GM23338 (cell line): Measurements from ENCODE around the gene PAM16. TPM values are rescaled to one million over a fixed set of nuclear protein-coding genes. Genes with fewer than 3 reads are reported as not detected.

Source experiments
- ATAC-seq: fragments of 200-7000 bp; cut with Tn5 transposase; 3 replicates; pipeline ENCODE4 v1.9.1; 2020
- DNase-seq: peaks from one replicate; pipeline ENCODE4 v3.0.0-alpha.2; 2015; ENCODE audit warnings: low spot score
- H2AFZ ChIP-seq: fragments of 200-600 bp; sonication (generic); 2 replicates; pipeline ENCODE4 v1.8.0; 2016; ENCODE audit warnings: antibody characterized with exemption, mild to moderate bottlenecking, moderate library complexity
- H3F3A ChIP-seq: fragments of 200-600 bp; sonication (generic); replicated peaks from 2 replicates; pipeline ENCODE4 v1.8.0; 2017; ENCODE audit warnings: antibody characterized with exemption, mixed run types, low read depth
- H3K27ac ChIP-seq: fragments of 200-600 bp; sonication (generic); 2 replicates; pipeline ENCODE4 v1.6.1; 2016; ENCODE audit warnings: low read depth
- H3K27me3 ChIP-seq: fragments of 200-600 bp; sonication (generic); 2 replicates; pipeline ENCODE4 v1.8.0; 2016; ENCODE audit warnings: mild to moderate bottlenecking, mixed run types, moderate library complexity; ENCODE audit not compliant: insufficient read depth
- H3K36me3 ChIP-seq: fragments of 200-600 bp; sonication (generic); 2 replicates; pipeline ENCODE4 v1.8.0; 2016; ENCODE audit warnings: mild to moderate bottlenecking; ENCODE audit not compliant: insufficient read depth
- H3K4me1 ChIP-seq: fragments of 200-600 bp; sonication (generic); 2 replicates; pipeline ENCODE4 v1.8.0; 2016; ENCODE audit warnings: mild to moderate bottlenecking, moderate library complexity; ENCODE audit not compliant: insufficient read depth
- H3K4me2 ChIP-seq: fragments of 200-600 bp; sonication (generic); 2 replicates; pipeline ENCODE4 v1.7.1; 2017; ENCODE audit warnings: mixed run types
- H3K4me3 ChIP-seq: fragments of 200-600 bp; sonication (generic); 2 replicates; pipeline ENCODE4 v1.6.1; 2016; ENCODE audit warnings: mixed run types
- H3K79me2 ChIP-seq: fragments of 200-600 bp; sonication (generic); replicated peaks from 2 replicates; pipeline ENCODE4 v1.8.0; 2017; ENCODE audit warnings: mild to moderate bottlenecking; ENCODE audit not compliant: insufficient read depth
- H3K9me2 ChIP-seq: fragments of 200-600 bp; sonication (generic); 2 replicates; pipeline ENCODE4 v1.8.0; 2017; ENCODE audit not compliant: insufficient read depth
- H4K20me1 ChIP-seq: fragments of 200-600 bp; sonication (generic); replicated peaks from 2 replicates; pipeline ENCODE4 v1.8.0; 2017; ENCODE audit warnings: mild to moderate bottlenecking; ENCODE audit not compliant: insufficient read depth
- H3K27ac Mint-ChIP-seq: 2 replicates; pipeline ENCODE4 v1.8.0; 2020; ENCODE audit warnings: inconsistent platforms, mild to moderate bottlenecking, moderate library complexity, mixed read lengths
- H3K27me3 Mint-ChIP-seq: 3 replicates; pipeline ENCODE4 v1.8.0; 2022; ENCODE audit warnings: low read depth, mild to moderate bottlenecking, moderate library complexity, mixed read lengths, inconsistent platforms; ENCODE audit not compliant: insufficient read depth, poor library complexity
- H3K36me3 Mint-ChIP-seq: 3 replicates; pipeline ENCODE4 v1.8.0; 2021; ENCODE audit warnings: low read depth, mild to moderate bottlenecking, inconsistent platforms, moderate library complexity, mixed read lengths
- H3K4me1 Mint-ChIP-seq: 3 replicates; pipeline ENCODE4 v1.8.0; 2020; ENCODE audit warnings: mild to moderate bottlenecking, inconsistent platforms, mixed read lengths
- H3K4me3 Mint-ChIP-seq: 3 replicates; pipeline ENCODE4 v1.8.0; 2021; ENCODE audit warnings: moderate library complexity, mild to moderate bottlenecking, inconsistent platforms, mixed read lengths
- H3K9me3 Mint-ChIP-seq: 3 replicates; pipeline ENCODE4 v1.8.0; 2020; ENCODE audit warnings: moderate library complexity, mild to moderate bottlenecking, inconsistent platforms, mixed read lengths
- CREB1 ChIP-seq: fragments of 250-450 bp; sonication (Bioruptor Pico); IDR thresholded peaks from 2 replicates; pipeline ENCODE4 v1.5.0; 2020; ENCODE audit warnings: low read depth, mild to moderate bottlenecking, moderate library complexity
- CTCF ChIP-seq, 2 experiments: fragments of 200-600 bp in 1 of 2; sonication (generic) in 1 of 2; conservative IDR thresholded peaks; 2 replicates each; pipeline versions ENCODE4 v1.5.1 to v1.6.1; 2016 to 2017; ENCODE audit warnings: antibody characterized with exemption in 2 of 2, low read depth in 2 of 2, mild to moderate bottlenecking in 2 of 2, moderate library complexity in 1 of 2
- ETS1 ChIP-seq: IDR thresholded peaks from 2 replicates; pipeline ENCODE4 v1.6.1; 2016; ENCODE audit warnings: antibody characterized with exemption
- EZH2 ChIP-seq: fragments of 200-600 bp; sonication (generic); IDR thresholded peaks from one replicate; pipeline ENCODE4 v1.8.0; 2017; ENCODE audit warnings: antibody characterized with exemption, mild to moderate bottlenecking, low read depth; ENCODE audit not compliant: unreplicated experiment
- EZH2phosphoT487 ChIP-seq: fragments of 200-600 bp; sonication (generic); IDR thresholded peaks from one replicate; pipeline ENCODE4 v1.8.1; 2018; ENCODE audit warnings: antibody characterized with exemption; ENCODE audit not compliant: unreplicated experiment
- JUNB ChIP-seq: IDR thresholded peaks from one replicate; pipeline ENCODE4 v1.6.1; 2016; ENCODE audit warnings: antibody characterized with exemption; ENCODE audit not compliant: unreplicated experiment
- NANOG ChIP-seq: IDR thresholded peaks from 2 replicates; pipeline ENCODE4 v1.6.1; 2016; ENCODE audit warnings: antibody characterized with exemption, borderline replicate concordance
- POLR2AphosphoS5 ChIP-seq: IDR thresholded peaks from 2 replicates; pipeline ENCODE4 v1.6.1; 2016; ENCODE audit warnings: antibody characterized with exemption, low read depth
- REST ChIP-seq: IDR thresholded peaks from one replicate; pipeline ENCODE4 v1.6.1; 2018; ENCODE audit warnings: antibody characterized with exemption; ENCODE audit not compliant: unreplicated experiment
- STAT1 ChIP-seq: IDR thresholded peaks from one replicate; pipeline ENCODE4 v1.6.1; 2016; ENCODE audit warnings: antibody characterized with exemption; ENCODE audit not compliant: unreplicated experiment
- ZNF114 ChIP-seq: fragments of 250-450 bp; sonication (Bioruptor Pico); IDR thresholded peaks from 2 replicates; pipeline ENCODE4 v1.5.0; 2020; ENCODE audit warnings: mild to moderate bottlenecking, moderate library complexity
- ZNF331 ChIP-seq: fragments of 250-450 bp; sonication (Bioruptor Pico); IDR thresholded peaks from 2 replicates; pipeline ENCODE4 v1.5.0; 2020; ENCODE audit warnings: low read depth, mild to moderate bottlenecking, moderate library complexity
- ZNF462 ChIP-seq: fragments of 250-450 bp; sonication (Bioruptor Pico); IDR thresholded peaks from 2 replicates; pipeline ENCODE4 v1.5.0; 2020; ENCODE audit warnings: mild to moderate bottlenecking, moderate library complexity
- polyA plus RNA-seq: library from polyadenylated mRNA; unstranded; fragments of >200 nt; fragmentation: Nextera tagmentation; extraction: Ambion mirVana; gene quantifications from 2 replicates; pipeline ENCODE4 v1.2.1, GENCODE V29; 2016
- total RNA-seq: library from RNA; depleted of rRNA; stranded (reverse); fragments of >200 nt; shearing (Covaris generic); gene quantifications from 2 replicates; pipeline ENCODE4 v1.2.3, GENCODE V29; 2014

PAM16 gene
- total and polyA plus RNA-seq, 2 experiments from 2014 or later = 84.1 to 283 TPM

- H2AFZ ChIP-seq = no peak overlapping the region
- TF ChIP-seq JUNB = no peak
- no peak for TF ChIP-seq ZNF462 (CRISPR knock-in tag)
- no peak for TF ChIP-seq REST
- no peak for TF ChIP-seq NANOG
- no peak for TF ChIP-seq STAT1
- TF ChIP-seq POLR2AphosphoS5 = no peak
- no peak for TF ChIP-seq CTCF (conservative IDR thresholded peaks at IDR 0.05; ENCODE audit: low read depth in 2 of 2)
- no peak for TF ChIP-seq CREB1 (CRISPR knock-in tag)
- TF ChIP-seq ZNF114 (CRISPR knock-in tag) = no peak
- no peak for TF ChIP-seq ETS1
- TF ChIP-seq EZH2 = no peak
- TF ChIP-seq EZH2phosphoT487 = no peak
- TF ChIP-seq ZNF331 (CRISPR knock-in tag) = no peak
- H3K27ac Mint-ChIP-seq = no peak overlapping the region
- peaks cover 49% of the 10 kb centered on the region for H3K4me1 Mint-ChIP-seq
- no peak overlapping the region for H3K4me3 Mint-ChIP-seq
- no peaks in the 10 kb centered on the region for H3K9me3 Mint-ChIP-seq
- no peaks in the 10 kb centered on the region for H3K36me3 ChIP-seq
- ATAC-seq (no peak), DNase-seq (no peak)
- peaks cover 3% of the 10 kb centered on the region; the same call in 2 of the 3 replicates for H3K36me3 Mint-ChIP-seq
- no peaks in the 10 kb centered on the region for H3K9me2 ChIP-seq
- H4K20me1 ChIP-seq = no peaks in the 10 kb centered on the region; the same call in 1 of the 2 replicates
- H3K4me1 ChIP-seq = peaks cover 35% of the 10 kb centered on the region
- peaks cover 7% of the 10 kb centered on the region for H3K79me2 ChIP-seq
- no peak overlapping the region for H3K27ac ChIP-seq
- H3K27me3 Mint-ChIP-seq = peaks cover 13% of the 10 kb centered on the region
- H3K4me3 ChIP-seq = no peak overlapping the region
- H3K4me2 ChIP-seq = no peak overlapping the region
- H3K27me3 ChIP-seq = no peaks in the 10 kb centered on the region
- H3F3A ChIP-seq = 0 out of 2 replicates have a peak, but pooled peaks cover 6% of the 10 kb centered on the region
These were observed 28.0 kb upstream of the PAM16 start for GRCh38 chr16:4378999-4379690.
